Neural progenitor cell (in vitro differentiated cells): Measurements from ENCODE around the gene PEPD. TPM values are rescaled to one million over a fixed set of nuclear protein-coding genes. Genes with fewer than 3 reads are reported as not detected.

ENCODE experiments used
- DNase-seq: peaks from one replicate; pipeline ENCODE4 v3.0.0-alpha.2; 2016; ENCODE audit warnings: low spot score
- H2AFZ ChIP-seq: fragments of 200-600 bp; sonication (generic); replicated peaks from 2 replicates; pipeline ENCODE4 v1.6.1; 2016; ENCODE audit warnings: antibody characterized with exemption
- H3F3A ChIP-seq: fragments of 200-600 bp; sonication (generic); 2 replicates; pipeline ENCODE4 v1.6.1; 2016; ENCODE audit warnings: antibody characterized with exemption, low read depth
- H3K27ac ChIP-seq: fragments of 200-600 bp; sonication (generic); 2 replicates; pipeline ENCODE4 v1.5.1; 2016; ENCODE audit warnings: mild to moderate bottlenecking
- H3K27me3 ChIP-seq: fragments of 200-600 bp; sonication (generic); 2 replicates; pipeline ENCODE4 v1.6.1; 2016; ENCODE audit warnings: mild to moderate bottlenecking, moderate library complexity
- H3K36me3 ChIP-seq: fragments of 200-600 bp; sonication (generic); 2 replicates; pipeline ENCODE4 v1.5.1; 2016
- H3K4me1 ChIP-seq: fragments of 200-600 bp; sonication (generic); 2 replicates; pipeline ENCODE4 v1.6.1; 2016; ENCODE audit warnings: mixed run types
- H3K4me2 ChIP-seq: fragments of 200-600 bp; sonication (generic); 2 replicates; pipeline ENCODE4 v1.6.1; 2016
- H3K4me3 ChIP-seq: fragments of 200-600 bp; sonication (generic); 2 replicates; pipeline ENCODE4 v1.5.1; 2016
- H3K79me2 ChIP-seq: fragments of 200-600 bp; sonication (generic); 2 replicates; pipeline ENCODE4 v1.6.1; 2016; ENCODE audit warnings: low read depth
- H3K9ac ChIP-seq: fragments of 200-600 bp; sonication (generic); 2 replicates; pipeline ENCODE4 v1.6.1; 2016
- H3K9me3 ChIP-seq: fragments of 200-600 bp; sonication (generic); 2 replicates; pipeline ENCODE4 v1.5.1; 2016; ENCODE audit warnings: low read depth
- H4K20me1 ChIP-seq: fragments of 200-600 bp; sonication (generic); 2 replicates; pipeline ENCODE4 v1.6.1; 2016; ENCODE audit warnings: low read depth
- H3K27ac Mint-ChIP-seq: 3 replicates; pipeline ENCODE4 v1.8.0; 2021; ENCODE audit warnings: mixed read lengths
- H3K27me3 Mint-ChIP-seq: 2 replicates; pipeline ENCODE4 v1.8.0; 2022; ENCODE audit warnings: low read depth, mild to moderate bottlenecking, inconsistent platforms, moderate library complexity, mixed read lengths; ENCODE audit not compliant: insufficient read depth
- H3K36me3 Mint-ChIP-seq: 3 replicates; pipeline ENCODE4 v1.8.0; 2021; ENCODE audit warnings: mixed read lengths
- H3K4me1 Mint-ChIP-seq: 3 replicates; pipeline ENCODE4 v1.8.0; 2021; ENCODE audit warnings: mixed read lengths
- H3K4me3 Mint-ChIP-seq: 3 replicates; pipeline ENCODE4 v1.8.0; 2021; ENCODE audit warnings: mild to moderate bottlenecking, moderate library complexity, mixed read lengths
- H3K9me3 Mint-ChIP-seq: 3 replicates; pipeline ENCODE4 v1.8.0; 2020; ENCODE audit warnings: mixed read lengths
- EZH2 ChIP-seq: fragments of 200-600 bp; sonication (generic); IDR thresholded peaks from 2 replicates; pipeline ENCODE4 v1.6.1; 2017; ENCODE audit warnings: antibody characterized with exemption, mild to moderate bottlenecking, moderate library complexity
- EZH2phosphoT487 ChIP-seq: fragments of 200-600 bp; sonication (generic); IDR thresholded peaks from 2 replicates; pipeline ENCODE4 v1.6.1; 2017; ENCODE audit warnings: antibody characterized with exemption
- total RNA-seq: library from RNA; depleted of rRNA; stranded (reverse); fragments of >200 nt; gene quantifications from 2 replicates; pipeline ENCODE4 v1.2.3, GENCODE V29; 2015; ENCODE audit warnings: low replicate concordance
- TF ChIP-seq, protein P1 (sequence below): fragments of 200-600 bp; sonication (generic); IDR thresholded peaks from 2 replicates; pipeline ENCODE4 v1.5.1; 2017; ENCODE audit warnings: antibody characterized with exemption, mild to moderate bottlenecking

PEPD gene
- total RNA-seq, 1 donor from 2014 or later, result 47.0 TPM

DNA sequence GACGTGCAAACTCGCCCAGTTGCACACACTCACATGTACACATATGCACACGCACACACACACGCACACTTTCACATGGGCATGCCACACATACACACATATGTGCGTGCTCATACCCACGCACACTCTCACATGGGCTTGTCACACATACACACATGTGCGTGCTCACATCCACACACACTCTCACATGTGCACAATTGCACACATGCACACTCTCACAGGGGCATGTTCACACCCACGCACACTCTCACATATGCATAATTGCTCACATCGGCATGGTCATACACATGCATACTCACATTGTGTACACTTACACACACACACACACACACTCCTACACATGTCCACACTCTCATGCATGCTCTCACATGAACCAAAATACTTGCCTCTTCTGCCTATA is 32.8 kb upstream of the PEPD start:
- Histone ChIP-seq H3K9me3 (no peaks in the 10 kb centered on the region), H3K9ac (no peak overlapping the region), H3K79me2 (no peaks in the 10 kb centered on the region), H3K4me1 (no peaks in the 10 kb centered on the region), H3K27ac (no peak overlapping the region), H4K20me1 (no peaks in the 10 kb centered on the region), H3K36me3 (no peaks in the 10 kb centered on the region), H3F3A (no peaks in the 10 kb centered on the region), H3K4me3 (no peak overlapping the region), H3K27me3 (no peaks in the 10 kb centered on the region), H3K4me2 (no peak overlapping the region), H2AFZ (no peak overlapping the region)
- TF ChIP-seq EZH2 (no peak), EZH2phosphoT487 (no peak)
- TF ChIP-seq, protein P1, sequence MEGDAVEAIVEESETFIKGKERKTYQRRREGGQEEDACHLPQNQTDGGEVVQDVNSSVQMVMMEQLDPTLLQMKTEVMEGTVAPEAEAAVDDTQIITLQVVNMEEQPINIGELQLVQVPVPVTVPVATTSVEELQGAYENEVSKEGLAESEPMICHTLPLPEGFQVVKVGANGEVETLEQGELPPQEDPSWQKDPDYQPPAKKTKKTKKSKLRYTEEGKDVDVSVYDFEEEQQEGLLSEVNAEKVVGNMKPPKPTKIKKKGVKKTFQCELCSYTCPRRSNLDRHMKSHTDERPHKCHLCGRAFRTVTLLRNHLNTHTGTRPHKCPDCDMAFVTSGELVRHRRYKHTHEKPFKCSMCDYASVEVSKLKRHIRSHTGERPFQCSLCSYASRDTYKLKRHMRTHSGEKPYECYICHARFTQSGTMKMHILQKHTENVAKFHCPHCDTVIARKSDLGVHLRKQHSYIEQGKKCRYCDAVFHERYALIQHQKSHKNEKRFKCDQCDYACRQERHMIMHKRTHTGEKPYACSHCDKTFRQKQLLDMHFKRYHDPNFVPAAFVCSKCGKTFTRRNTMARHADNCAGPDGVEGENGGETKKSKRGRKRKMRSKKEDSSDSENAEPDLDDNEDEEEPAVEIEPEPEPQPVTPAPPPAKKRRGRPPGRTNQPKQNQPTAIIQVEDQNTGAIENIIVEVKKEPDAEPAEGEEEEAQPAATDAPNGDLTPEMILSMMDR, result no peak
- Mint-ChIP-seq H3K9me3 (no peaks in the 10 kb centered on the region), H3K36me3 (no peaks in the 10 kb centered on the region), H3K4me3 (no peak overlapping the region), H3K27ac (peak overlapping the region; percentile 3), H3K27me3 (peaks cover 3% of the 10 kb centered on the region), H3K4me1 (no peaks in the 10 kb centered on the region)
- no peak for DNase-seq

DNA sequence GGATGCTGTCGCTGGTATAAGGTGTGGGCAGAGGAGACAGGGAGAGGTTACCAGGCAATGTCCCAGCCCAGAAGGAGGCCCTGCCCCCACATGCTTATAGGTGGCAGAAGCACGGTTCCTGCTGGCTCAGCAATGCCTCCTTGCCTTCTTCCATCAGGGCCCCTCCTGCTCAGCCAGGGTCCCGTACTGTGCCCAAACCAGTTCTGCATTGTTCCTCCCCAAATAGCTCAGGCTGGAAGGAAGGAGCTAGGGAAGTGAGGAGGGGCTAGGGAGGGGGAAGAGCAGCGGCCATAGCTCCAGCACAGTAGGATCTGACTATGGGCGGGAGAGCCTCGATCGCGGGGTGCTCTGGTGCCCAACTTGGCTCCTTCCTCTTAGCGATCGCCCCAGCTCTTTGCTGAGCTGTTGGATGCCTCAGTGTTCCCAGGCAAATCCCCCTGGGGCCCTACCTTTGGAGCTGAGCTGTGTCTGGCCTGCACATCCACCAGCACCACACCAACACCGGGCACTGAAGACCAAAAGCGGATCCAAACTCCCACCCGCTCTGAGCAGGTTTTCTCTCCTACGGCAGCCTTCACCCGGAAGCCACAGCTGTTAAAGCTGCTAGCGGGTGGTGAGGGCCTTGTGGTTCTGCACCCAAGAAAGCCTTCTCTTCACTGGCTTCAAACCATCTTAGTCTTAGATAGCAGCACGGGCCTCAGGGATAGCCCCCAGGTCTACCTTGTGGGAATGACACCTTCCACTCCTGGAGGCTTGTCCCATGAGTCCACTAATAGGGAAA is 32.1 kb upstream of the PEPD start:
- DNase-seq, result no peak
- no peaks in the 10 kb centered on the region for H3K4me1 ChIP-seq

DNA sequence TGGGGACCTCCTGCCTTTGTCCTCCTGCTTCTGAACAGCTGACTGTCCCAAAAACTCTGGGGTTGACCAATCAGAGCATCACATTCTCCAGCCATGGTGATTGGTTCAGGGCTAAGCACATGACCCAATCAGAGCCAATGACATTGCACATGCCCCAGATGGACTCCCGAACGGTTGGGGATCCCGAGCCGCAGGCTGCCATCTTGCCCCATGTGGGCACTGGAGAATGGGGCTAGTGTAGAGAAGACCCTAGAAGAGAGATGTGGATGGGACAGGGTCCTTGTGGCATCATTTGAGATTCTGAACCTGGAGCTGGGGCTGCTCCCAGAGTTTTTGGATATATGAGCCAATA is 31.3 kb upstream of the PEPD start:
- Mint-ChIP-seq H3K36me3 (no peaks in the 10 kb centered on the region), H3K4me3 (no peak overlapping the region), H3K27me3 (peaks cover 5% of the 10 kb centered on the region), H3K27ac (no peak overlapping the region), H3K9me3 (no peaks in the 10 kb centered on the region), H3K4me1 (no peaks in the 10 kb centered on the region)
- H4K20me1 ChIP-seq, result no peaks in the 10 kb centered on the region
- no peak overlapping the region for H3K27ac ChIP-seq
- no peaks in the 10 kb centered on the region for H3K36me3 ChIP-seq
- no peaks in the 10 kb centered on the region for H3K27me3 ChIP-seq
- no peak overlapping the region for H3K4me3 ChIP-seq
- TF ChIP-seq, protein P1, result no peak
- TF ChIP-seq EZH2phosphoT487, result no peak
- no peak for TF ChIP-seq EZH2
- no peaks in the 10 kb centered on the region for H3K4me1 ChIP-seq
- H3F3A ChIP-seq, result no peaks in the 10 kb centered on the region
- no peak for DNase-seq
- H3K9ac ChIP-seq, result no peak overlapping the region
- no peak overlapping the region for H3K4me2 ChIP-seq
- no peaks in the 10 kb centered on the region for H3K79me2 ChIP-seq
- H3K9me3 ChIP-seq, result no peaks in the 10 kb centered on the region
- H2AFZ ChIP-seq, result no peak overlapping the region

More for the DNA sequence above, 32.1 kb upstream of the PEPD start:
- no peaks in the 10 kb centered on the region for H3F3A ChIP-seq
- H3K9me3 Mint-ChIP-seq, result no peaks in the 10 kb centered on the region
- H3K27ac Mint-ChIP-seq, result peak overlapping the region; percentile 57
- H3K27me3 ChIP-seq, result no peaks in the 10 kb centered on the region
- peak overlapping the region; percentile 80 for H2AFZ ChIP-seq
- no peak for TF ChIP-seq EZH2phosphoT487
- TF ChIP-seq, protein P1, result no peak
- TF ChIP-seq EZH2, result no peak
- no peak overlapping the region for H3K4me3 Mint-ChIP-seq
- H3K9ac ChIP-seq, result no peak overlapping the region
- no peak overlapping the region for H3K27ac ChIP-seq
- peaks cover 5% of the 10 kb centered on the region for H3K27me3 Mint-ChIP-seq
- H3K4me3 ChIP-seq, result no peak overlapping the region
- no peaks in the 10 kb centered on the region for H3K79me2 ChIP-seq
- H4K20me1 ChIP-seq, result no peaks in the 10 kb centered on the region
- H3K4me1 Mint-ChIP-seq, result no peaks in the 10 kb centered on the region
- no peak overlapping the region for H3K4me2 ChIP-seq
- H3K9me3 ChIP-seq, result no peaks in the 10 kb centered on the region
- no peaks in the 10 kb centered on the region for H3K36me3 Mint-ChIP-seq
- no peaks in the 10 kb centered on the region for H3K36me3 ChIP-seq
